ENCODE data around the gene ABHD17B.

ABHD17B gene

DNA sequence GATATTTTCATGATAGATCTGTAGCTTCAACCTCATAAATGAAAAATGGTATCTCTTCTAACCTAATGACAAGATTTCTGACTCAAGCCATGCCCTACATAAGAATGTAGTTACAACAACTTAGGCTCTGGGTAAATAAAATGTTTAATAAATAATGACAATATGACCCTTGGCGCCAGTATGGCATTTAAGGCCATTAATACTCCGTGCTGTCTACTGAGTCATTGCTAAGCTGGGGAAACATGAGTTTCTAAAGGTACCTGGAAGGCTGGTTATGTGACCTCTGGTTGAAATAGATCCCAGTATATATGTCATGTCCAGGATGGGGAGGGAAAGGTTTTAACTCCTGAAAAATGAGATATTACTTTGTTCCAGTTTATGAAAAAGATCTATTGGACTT is 84.7 kb downstream of the ABHD17B start:
- no peak overlapping the region for H3K4me3 Mint-ChIP-seq
- no peaks in the 10 kb centered on the region for H3K9me3 Mint-ChIP-seq
- H3K4me1 Mint-ChIP-seq (ENCODE audit: low read depth): peaks cover 10% of the 10 kb centered on the region
- no peaks in the 10 kb centered on the region for H3K36me3 Mint-ChIP-seq (ENCODE audit: low read depth)
- H3K27me3 Mint-ChIP-seq: no peaks in the 10 kb centered on the region
- H3K27ac Mint-ChIP-seq: no peak overlapping the region

DNA sequence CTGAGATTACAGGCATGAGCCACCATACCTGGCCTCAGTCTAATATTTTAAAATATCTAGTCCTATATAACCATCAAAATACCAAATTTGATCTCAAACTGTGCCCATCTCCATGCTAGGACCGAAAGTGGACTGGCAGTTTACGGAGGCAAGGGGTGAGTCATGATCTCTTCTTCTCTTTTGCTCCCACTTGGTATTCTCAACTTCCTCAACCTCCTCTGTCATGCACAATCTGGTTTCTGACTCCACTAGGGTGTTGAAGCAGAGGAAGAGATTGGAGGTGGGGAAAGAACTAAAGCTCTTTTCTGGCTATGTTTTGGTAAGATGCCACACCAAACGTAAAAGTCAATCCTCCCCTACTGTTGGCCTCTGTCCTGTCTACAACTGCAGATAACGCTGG is 86.7 kb downstream of the ABHD17B start:
- Mint-ChIP-seq H3K4me3 (no peak overlapping the region), H3K27me3 (no peaks in the 10 kb centered on the region), H3K9me3 (no peaks in the 10 kb centered on the region), H3K27ac (no peak overlapping the region), H3K4me1 (ENCODE audit: low read depth) (peaks cover 10% of the 10 kb centered on the region), H3K36me3 (ENCODE audit: low read depth) (no peaks in the 10 kb centered on the region)

DNA sequence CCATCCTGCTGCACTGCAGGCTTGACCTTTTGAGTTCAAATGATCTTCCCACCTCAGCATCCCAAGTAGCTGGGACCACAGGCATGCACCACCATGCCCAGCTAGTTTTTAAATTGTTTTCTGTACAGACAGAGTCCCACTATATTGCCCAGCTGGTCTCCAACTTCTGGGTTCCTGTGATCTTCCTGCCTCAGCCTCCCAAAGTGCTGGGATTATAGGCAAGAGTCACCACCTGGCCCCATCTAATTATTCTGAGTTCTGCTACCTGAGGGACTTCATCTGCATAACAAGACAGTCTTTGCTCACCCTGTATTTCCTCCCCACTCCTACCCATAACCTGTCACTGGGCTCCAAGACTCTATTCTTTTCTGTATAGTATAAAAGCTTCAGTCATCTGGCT is 88.1 kb downstream of the ABHD17B start:
- Mint-ChIP-seq H3K27me3 (no peaks in the 10 kb centered on the region), H3K36me3 (ENCODE audit: low read depth) (no peaks in the 10 kb centered on the region), H3K4me1 (ENCODE audit: low read depth) (peaks cover 10% of the 10 kb centered on the region), H3K27ac (no peak overlapping the region), H3K9me3 (no peaks in the 10 kb centered on the region), H3K4me3 (no peak overlapping the region)

DNA sequence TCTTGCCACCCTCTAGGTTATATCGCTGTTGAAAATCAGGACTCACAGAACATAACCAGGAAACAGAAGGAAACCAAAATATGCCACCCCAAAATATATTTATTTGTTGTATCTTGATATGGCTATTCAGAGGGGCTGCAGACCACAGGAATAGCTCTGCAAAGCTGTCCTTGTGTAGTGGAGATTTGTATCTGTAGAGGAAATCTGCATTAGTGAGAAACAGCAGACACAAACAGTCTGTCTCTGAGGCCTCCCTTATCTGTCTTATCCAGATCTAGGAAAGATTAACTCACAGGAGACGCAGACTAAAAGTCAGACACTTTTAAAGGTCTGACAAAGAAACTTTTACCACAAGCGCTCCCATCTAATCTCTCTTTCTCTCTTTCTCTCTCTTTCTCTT is 88.5 kb downstream of the ABHD17B start:
- Mint-ChIP-seq H3K9me3 (no peaks in the 10 kb centered on the region), H3K27ac (no peak overlapping the region), H3K4me3 (no peak overlapping the region), H3K27me3 (no peaks in the 10 kb centered on the region), H3K36me3 (ENCODE audit: low read depth) (no peaks in the 10 kb centered on the region), H3K4me1 (ENCODE audit: low read depth) (peaks cover 12% of the 10 kb centered on the region)

DNA sequence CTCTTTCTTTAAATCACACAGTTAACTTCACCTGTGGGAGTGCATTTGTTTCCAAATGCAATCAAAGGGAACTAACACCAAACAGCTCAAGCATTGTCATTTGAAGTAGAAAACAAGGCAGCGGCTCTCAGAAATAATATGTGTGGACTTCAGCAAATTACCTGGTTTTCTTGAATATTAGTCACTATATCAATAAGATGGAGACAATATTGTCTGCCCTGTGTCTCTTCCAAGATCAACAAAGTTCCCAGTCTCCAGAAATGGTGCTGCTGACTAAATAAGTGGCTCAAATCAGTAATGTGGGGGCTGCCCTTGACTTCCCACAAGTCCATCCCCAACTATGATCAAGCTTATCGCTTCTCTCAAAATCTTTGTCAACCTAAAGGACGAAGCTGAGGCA is 89.6 kb downstream of the ABHD17B start:
- Mint-ChIP-seq H3K36me3 (ENCODE audit: low read depth) (no peaks in the 10 kb centered on the region), H3K27ac (no peak overlapping the region)

DNA sequence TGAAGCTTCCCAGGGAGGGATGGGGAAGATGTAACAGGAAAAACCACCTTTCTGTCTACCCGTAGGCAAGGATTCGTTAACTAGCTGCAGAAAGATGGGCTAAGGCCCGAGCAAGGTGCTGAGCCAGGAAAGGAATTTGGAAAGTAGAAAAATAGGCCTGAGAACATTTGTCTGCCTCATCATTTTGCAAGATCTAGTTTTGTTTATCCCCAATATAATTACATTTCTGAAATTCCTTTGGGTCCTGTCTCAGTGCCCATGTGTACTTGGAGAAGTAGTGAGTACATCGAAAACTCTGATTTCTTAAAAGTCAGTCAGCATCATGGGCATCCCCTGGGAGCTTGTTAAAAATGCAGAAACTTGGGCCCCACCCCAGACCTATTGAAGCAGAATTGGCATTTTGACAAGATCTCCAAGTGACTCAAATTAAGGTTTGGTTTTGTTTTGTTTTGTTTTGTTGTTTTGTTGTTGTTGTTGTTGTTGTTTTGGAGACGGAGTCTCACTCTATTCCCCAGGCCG is 90.5 kb downstream of the ABHD17B start:
- H3K27ac Mint-ChIP-seq: no peak overlapping the region
- H3K36me3 Mint-ChIP-seq (ENCODE audit: low read depth): no peaks in the 10 kb centered on the region
- peaks cover 20% of the 10 kb centered on the region for H3K4me1 Mint-ChIP-seq (ENCODE audit: low read depth)
- H3K9me3 Mint-ChIP-seq: no peaks in the 10 kb centered on the region
- no peak overlapping the region for H3K4me3 Mint-ChIP-seq
- H3K27me3 Mint-ChIP-seq: no peaks in the 10 kb centered on the region

More for the DNA sequence above, 89.6 kb downstream of the ABHD17B start:
- H3K27me3 Mint-ChIP-seq: no peaks in the 10 kb centered on the region
- H3K9me3 Mint-ChIP-seq: no peaks in the 10 kb centered on the region
- no peak overlapping the region for H3K4me3 Mint-ChIP-seq
- H3K4me1 Mint-ChIP-seq (ENCODE audit: low read depth): peaks cover 20% of the 10 kb centered on the region

- Mint-ChIP-seq H3K36me3 (ENCODE audit: low read depth) (no peaks in the 10 kb centered on the region), H3K27me3 (no peaks in the 10 kb centered on the region), H3K4me3 (no peak overlapping the region), H3K4me1 (ENCODE audit: low read depth) (peaks cover 20% of the 10 kb centered on the region), H3K27ac (no peak overlapping the region), H3K9me3 (no peaks in the 10 kb centered on the region)
Measured at GRCh38 chr9:71819115-71819739, 91.8 kb downstream of the ABHD17B start.

DNA sequence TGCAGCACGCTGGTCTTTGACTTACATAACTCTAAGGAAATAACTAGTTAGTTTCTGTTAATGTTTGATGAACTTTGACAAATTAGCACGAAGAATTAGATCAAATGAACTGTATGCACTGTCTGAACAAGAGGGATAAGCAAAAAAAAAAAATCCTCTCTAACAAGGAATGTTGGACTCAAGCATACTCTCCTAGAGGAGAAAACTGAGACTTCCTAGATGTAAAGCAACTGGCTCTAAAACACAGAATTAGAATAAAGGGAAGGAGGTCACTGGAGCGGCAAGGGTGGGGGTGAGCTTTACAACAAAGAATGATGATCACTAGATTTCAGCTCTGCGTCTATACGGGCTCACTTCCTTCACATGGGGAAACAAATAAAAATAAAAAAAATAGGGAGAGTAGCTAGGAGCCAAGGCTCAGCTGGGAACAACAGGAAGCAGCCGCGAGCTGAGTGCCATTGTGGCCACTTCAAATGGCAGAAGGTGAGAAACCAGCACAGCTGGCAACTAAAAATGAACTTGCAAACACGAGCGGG is 94.0 kb downstream of the ABHD17B start:
- Mint-ChIP-seq H3K9me3 (no peaks in the 10 kb centered on the region), H3K27ac (no peak overlapping the region), H3K36me3 (ENCODE audit: low read depth) (no peaks in the 10 kb centered on the region)

More for the DNA sequence above, 94.0 kb downstream of the ABHD17B start:
- Mint-ChIP-seq H3K4me3 (no peak overlapping the region), H3K27me3 (no peaks in the 10 kb centered on the region), H3K4me1 (ENCODE audit: low read depth) (peaks cover 10% of the 10 kb centered on the region)

Measured in stimulated activated naive CD8-positive, alpha-beta T cell treated with anti-CD3 and anti-CD28 coated beads, Interleukin-15, Interleukin-2, amounts not matched to agents 100 ng/mL and 50 ng/mL, for 24 hours (primary cell).